Endothelial cell of umbilical vein (primary cell): Measurements from ENCODE around the gene AGPS. TPM values are rescaled to one million over a fixed set of nuclear protein-coding genes. Genes with fewer than 3 reads are reported as not detected.

Source experiments
- BruUV-seq: library from RNA; stranded (reverse); fragments of 400-500 nt; replicated peaks from 2 replicates; lab custom pipeline; 2021; lab: Mats Ljungman, UMichigan
- CTCF ChIA-PET: fragments of 300-600, 350-600 bp; sonication (Branson Sonifier 250); formaldehyde crosslinking; loops from one replicate; lab custom pipeline; 2021; ENCODE audit warnings: antibody characterized with exemption, inconsistent platforms; lab: Charles Lee
- POLR2A ChIA-PET: fragments of 300-600, 350-600 bp; sonication (Branson Sonifier 250); formaldehyde crosslinking; loops from one replicate; lab custom pipeline; 2021; ENCODE audit warnings: antibody characterized with exemption, inconsistent platforms; lab: Charles Lee
- DNase-seq: peaks from one replicate; pipeline ENCODE4 v3.0.0-alpha.2; 2011; ENCODE audit warnings: low read depth, low spot score
- FAIRE-seq: peaks from 2 replicates; lab custom pipeline; 2011; peaks lifted over from hg19 to GRCh38; lab: Jason Lieb, UNC
- H2AFZ ChIP-seq: 2 replicates; pipeline ENCODE4 v1.6.0; 2012; ENCODE audit warnings: low read depth, low read length, control low read depth, inconsistent platforms
- H3K27ac ChIP-seq: 2 replicates; pipeline ENCODE4 v1.5.1; 2011; ENCODE audit warnings: low read depth, mild to moderate bottlenecking, control low read depth, low read length, moderate library complexity; ENCODE audit not compliant: insufficient read depth
- H3K27me3 ChIP-seq, 2 experiments: 2 replicates each; pipeline versions ENCODE4 v1.6.0 to v1.6.1; 2011; ENCODE audit warnings: low read length in 2 of 2, mixed read lengths in 1 of 2; ENCODE audit not compliant: control insufficient read depth in 2 of 2, insufficient read depth in 2 of 2
- H3K36me3 ChIP-seq, 2 experiments: 2 replicates in 1 of 2; 3 replicates in 1 of 2; pipeline ENCODE4 v1.5.1; 2011; ENCODE audit warnings: low read length in 2 of 2, mild to moderate bottlenecking in 1 of 2, moderate library complexity in 1 of 2; ENCODE audit not compliant: control insufficient read depth in 2 of 2, insufficient read depth in 2 of 2; ENCODE audit errors: extremely low read depth in 1 of 2
- H3K4me1 ChIP-seq: 3 replicates; pipeline ENCODE4 v1.5.1; 2011; ENCODE audit warnings: mild to moderate bottlenecking, low read length; ENCODE audit not compliant: control insufficient read depth, insufficient read depth; ENCODE audit errors: extremely low read depth
- H3K4me2 ChIP-seq: 2 replicates; pipeline ENCODE4 v1.6.1; 2011; ENCODE audit warnings: low read length, control low read depth, mixed read lengths; ENCODE audit not compliant: insufficient read depth
- H3K4me3 ChIP-seq, 3 experiments: fragments of 200-600 bp in 1 of 3; sonication (generic), shearing (Covaris generic) in 1 of 3; replicated peaks in 1 of 3; 2 replicates each; pipeline ENCODE4 v1.5.1; 2011 to 2016; ENCODE audit warnings: control low read depth in 3 of 3, low read length in 3 of 3, mild to moderate bottlenecking in 2 of 3, inconsistent platforms in 1 of 3, low read depth in 1 of 3, moderate library complexity in 1 of 3; ENCODE audit not compliant: insufficient read depth in 1 of 3
- H3K79me2 ChIP-seq: 2 replicates; pipeline ENCODE4 v1.6.0; 2012; ENCODE audit warnings: low read length, inconsistent platforms; ENCODE audit not compliant: control insufficient read depth, insufficient read depth
- H3K9ac ChIP-seq: replicated peaks from 2 replicates; pipeline ENCODE3; 2011; ENCODE audit warnings: low read length, control low read depth; ENCODE audit not compliant: insufficient read depth; ENCODE audit errors: extremely low read depth
- H3K9me1 ChIP-seq: replicated peaks from 3 replicates; pipeline ENCODE4 v1.6.0; 2011; ENCODE audit warnings: mild to moderate bottlenecking, low read length; ENCODE audit not compliant: control insufficient read depth, insufficient read depth; ENCODE audit errors: extremely low read depth
- H3K9me3 ChIP-seq: replicated peaks from 2 replicates; pipeline ENCODE4 v1.5.1; 2012; ENCODE audit warnings: low read length, inconsistent platforms; ENCODE audit not compliant: control insufficient read depth, insufficient read depth
- H4K20me1 ChIP-seq: replicated peaks from 2 replicates; pipeline ENCODE3; 2011; ENCODE audit warnings: mild to moderate bottlenecking, low read length; ENCODE audit not compliant: control insufficient read depth, insufficient read depth; ENCODE audit errors: extremely low read depth
- CTCF ChIP-seq, 2 donors: IDR thresholded peaks; 1 replicate in 1 of 2; 2 replicates in 1 of 2; pipeline ENCODE4 v1.5.1; 2011; ENCODE audit warnings: low read length in 2 of 2, mild to moderate bottlenecking in 2 of 2, moderate library complexity in 2 of 2, control low read depth in 1 of 2, inconsistent platforms in 1 of 2, low read depth in 1 of 2; ENCODE audit not compliant: insufficient read depth in 1 of 2; ENCODE audit errors: extremely low read depth in 1 of 2
- EZH2 ChIP-seq: IDR thresholded peaks from 2 replicates; pipeline ENCODE4 v1.6.1; 2012; ENCODE audit warnings: borderline replicate concordance, low read depth, mild to moderate bottlenecking, moderate library complexity, low read length, inconsistent platforms; ENCODE audit not compliant: severe bottlenecking
- FOS ChIP-seq: IDR thresholded peaks from 2 replicates; pipeline ENCODE4 v1.6.1; 2011; ENCODE audit warnings: mild to moderate bottlenecking, low read length, moderate library complexity, borderline replicate concordance; ENCODE audit not compliant: insufficient read depth
- GATA2 ChIP-seq: IDR thresholded peaks from 2 replicates; pipeline ENCODE4 v1.7.0; 2011; ENCODE audit warnings: low read depth, mild to moderate bottlenecking, moderate library complexity, mixed read lengths, low read length; ENCODE audit not compliant: insufficient read length, insufficient read depth
- JUN ChIP-seq: IDR thresholded peaks from 2 replicates; pipeline ENCODE4 v1.6.1; 2011; ENCODE audit warnings: borderline replicate concordance, low read depth; ENCODE audit not compliant: insufficient read length, insufficient read depth
- MAX ChIP-seq: IDR thresholded peaks from 2 replicates; pipeline ENCODE4 v1.6.1; 2011; ENCODE audit not compliant: insufficient read depth, insufficient read length
- MYC ChIP-seq: IDR thresholded peaks from one replicate; pipeline ENCODE4 v1.6.1; 2011; ENCODE audit warnings: mild to moderate bottlenecking, low read depth, low read length
- POLR2A ChIP-seq: IDR thresholded peaks from 2 replicates; pipeline ENCODE4 v1.6.1; 2012; ENCODE audit warnings: low read depth, mild to moderate bottlenecking, control low read depth, low read length
- POLR2AphosphoS5 ChIP-seq: IDR thresholded peaks from 2 replicates; pipeline ENCODE4 v1.6.1; 2012; ENCODE audit warnings: low read depth, mild to moderate bottlenecking, control low read depth, low read length, moderate library complexity; ENCODE audit not compliant: insufficient read depth
- dilution Hi-C: fragments of 300-500 bp; cut with MboI; formaldehyde crosslinking; loops from one replicate; pipeline ENCODE4 v1.15.0; 2019; ENCODE audit warnings: low sequenced_read_pairs; ENCODE audit not compliant: extremely low pct_ligation_motif_present
- intact Hi-C: fragments of 100-400 bp; cut with micrococcal nuclease; formaldehyde crosslinking; loops from one replicate; pipeline ENCODE4 v1.10.0; 2022
- polyA plus RNA-seq, 4 experiments: library from polyadenylated mRNA; depleted of rRNA in 3 of 4; stranded (reverse) in 3 of 4; unstranded in 1 of 4; fragments of >200 nt; gene quantifications; 2 replicates each; pipeline versions ENCODE4 v1.2.1 to v1.2.3, GENCODE V29; 2011 to 2012; ENCODE audit warnings: missing spikeins in 1 of 4
- total RNA-seq: library from RNA; stranded (reverse); gene quantifications from 2 replicates; pipeline ENCODE4 v1.2.3, GENCODE V29; 2021

Gene AGPS
- total and polyA plus RNA-seq, 2 donors (not counting 3 experiments of a cell fraction or from before 2014, with no cell fraction given) = 10.1 to 96.5 TPM

- Histone ChIP-seq H3K9me1 (no peaks in the 10 kb centered on the region), H3K36me3 (peaks cover 0 to 8% of the 10 kb centered on the region in 2 experiments), H3K27ac (no peak overlapping the region), H3K9me3 (no peaks in the 10 kb centered on the region), H3K4me1 (peaks cover 12% of the 10 kb centered on the region), H4K20me1 (no peaks in the 10 kb centered on the region), H3K9ac (no peak overlapping the region), H3K4me3 (no peak overlapping the region), H2AFZ (no peak overlapping the region), H3K4me2 (no peak overlapping the region), H3K79me2 (peaks cover 22% of the 10 kb centered on the region), H3K27me3 (no peaks in the 10 kb centered on the region)
- DNase-seq (no peak), FAIRE-seq (no peak)
- POLR2A ChIA-PET = no interaction called here
- intact Hi-C loops = no loop called here
- BruUV-seq = no TSS peak
- dilution Hi-C loops = no loop called here
- no peak for TF ChIP-seq FOS
- no peak for TF ChIP-seq MAX
- no peak for TF ChIP-seq POLR2AphosphoS5
- no peak for TF ChIP-seq POLR2A
- no peak for TF ChIP-seq MYC
- TF ChIP-seq JUN = no peak
- TF ChIP-seq CTCF (IDR thresholded peaks at IDR 0.05; ENCODE audit: extremely low read depth in 1 of 2, insufficient read depth in 1 of 2, low read depth in 1 of 2, low read length in 2 of 2) = no peak
- no peak for TF ChIP-seq EZH2
- TF ChIP-seq GATA2 = no peak
- CTCF ChIA-PET = no interaction called here
These were observed 56.6 kb downstream of the AGPS start for GRCh38 chr2:177449159-177449558.
